ENCODE measurements around the gene AASDH.

DNA sequence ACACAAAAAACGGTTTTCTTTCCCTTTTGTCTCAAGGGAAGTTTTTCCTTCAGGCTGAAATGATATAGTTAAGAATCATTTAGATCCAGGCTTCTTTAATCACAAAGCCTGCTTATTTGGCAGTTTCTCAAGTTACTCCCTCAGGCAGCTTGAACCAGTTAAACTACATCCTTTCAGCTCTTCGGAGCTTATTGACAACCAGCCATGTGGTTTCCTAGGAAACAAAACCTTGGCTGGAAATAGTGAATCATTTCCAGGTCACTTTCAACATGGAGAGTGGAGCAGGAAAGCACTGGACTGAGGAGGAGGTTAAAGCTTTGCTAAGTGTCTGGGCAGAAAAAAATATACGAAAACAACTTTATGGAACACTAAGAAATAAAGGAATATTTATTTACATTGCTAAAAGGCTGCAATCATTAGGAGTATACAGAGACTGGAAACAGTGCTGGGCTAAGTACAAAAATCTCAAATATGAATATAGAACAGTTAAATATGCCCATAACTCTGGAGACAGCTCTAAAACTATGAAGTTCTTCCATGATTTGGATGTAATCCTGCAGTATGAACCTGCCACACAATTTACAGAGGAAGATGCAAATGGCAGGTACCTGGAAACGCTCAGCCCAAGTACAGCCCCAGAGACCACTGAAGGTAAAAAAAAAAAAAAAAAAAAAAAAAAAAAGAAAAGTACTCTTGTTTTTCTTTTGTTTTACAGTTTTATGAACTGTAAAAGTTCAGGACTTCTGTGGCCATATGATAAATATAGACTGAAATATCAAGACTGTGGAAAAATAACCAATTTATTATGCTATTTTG, 23.2 kb upstream of the AASDH start:
- peak; percentile 74 for TF ChIP-seq YY1 (IDR thresholded peaks at IDR 0.05; ENCODE audit: low read depth)
- TF ChIP-seq CEBPB (IDR thresholded peaks at IDR 0.05) = no peak
- TF ChIP-seq, protein P1, sequence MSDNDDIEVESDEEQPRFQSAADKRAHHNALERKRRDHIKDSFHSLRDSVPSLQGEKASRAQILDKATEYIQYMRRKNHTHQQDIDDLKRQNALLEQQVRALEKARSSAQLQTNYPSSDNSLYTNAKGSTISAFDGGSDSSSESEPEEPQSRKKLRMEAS (IDR thresholded peaks at IDR 0.05) = peak; percentile 37; the same call in 1 of the 2 replicates
- TF ChIP-seq, protein P2, sequence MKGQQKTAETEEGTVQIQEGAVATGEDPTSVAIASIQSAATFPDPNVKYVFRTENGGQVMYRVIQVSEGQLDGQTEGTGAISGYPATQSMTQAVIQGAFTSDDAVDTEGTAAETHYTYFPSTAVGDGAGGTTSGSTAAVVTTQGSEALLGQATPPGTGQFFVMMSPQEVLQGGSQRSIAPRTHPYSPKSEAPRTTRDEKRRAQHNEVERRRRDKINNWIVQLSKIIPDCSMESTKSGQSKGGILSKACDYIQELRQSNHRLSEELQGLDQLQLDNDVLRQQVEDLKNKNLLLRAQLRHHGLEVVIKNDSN (IDR thresholded peaks at IDR 0.05) = no peak
- TF ChIP-seq EGR1 (IDR thresholded peaks at IDR 0.05) = no peak
- no peak for TF ChIP-seq TAF1 (IDR thresholded peaks at IDR 0.05; ENCODE audit: low read depth)
- TF ChIP-seq TEAD4 (IDR thresholded peaks at IDR 0.05) = no peak
- TF ChIP-seq, protein P3, sequence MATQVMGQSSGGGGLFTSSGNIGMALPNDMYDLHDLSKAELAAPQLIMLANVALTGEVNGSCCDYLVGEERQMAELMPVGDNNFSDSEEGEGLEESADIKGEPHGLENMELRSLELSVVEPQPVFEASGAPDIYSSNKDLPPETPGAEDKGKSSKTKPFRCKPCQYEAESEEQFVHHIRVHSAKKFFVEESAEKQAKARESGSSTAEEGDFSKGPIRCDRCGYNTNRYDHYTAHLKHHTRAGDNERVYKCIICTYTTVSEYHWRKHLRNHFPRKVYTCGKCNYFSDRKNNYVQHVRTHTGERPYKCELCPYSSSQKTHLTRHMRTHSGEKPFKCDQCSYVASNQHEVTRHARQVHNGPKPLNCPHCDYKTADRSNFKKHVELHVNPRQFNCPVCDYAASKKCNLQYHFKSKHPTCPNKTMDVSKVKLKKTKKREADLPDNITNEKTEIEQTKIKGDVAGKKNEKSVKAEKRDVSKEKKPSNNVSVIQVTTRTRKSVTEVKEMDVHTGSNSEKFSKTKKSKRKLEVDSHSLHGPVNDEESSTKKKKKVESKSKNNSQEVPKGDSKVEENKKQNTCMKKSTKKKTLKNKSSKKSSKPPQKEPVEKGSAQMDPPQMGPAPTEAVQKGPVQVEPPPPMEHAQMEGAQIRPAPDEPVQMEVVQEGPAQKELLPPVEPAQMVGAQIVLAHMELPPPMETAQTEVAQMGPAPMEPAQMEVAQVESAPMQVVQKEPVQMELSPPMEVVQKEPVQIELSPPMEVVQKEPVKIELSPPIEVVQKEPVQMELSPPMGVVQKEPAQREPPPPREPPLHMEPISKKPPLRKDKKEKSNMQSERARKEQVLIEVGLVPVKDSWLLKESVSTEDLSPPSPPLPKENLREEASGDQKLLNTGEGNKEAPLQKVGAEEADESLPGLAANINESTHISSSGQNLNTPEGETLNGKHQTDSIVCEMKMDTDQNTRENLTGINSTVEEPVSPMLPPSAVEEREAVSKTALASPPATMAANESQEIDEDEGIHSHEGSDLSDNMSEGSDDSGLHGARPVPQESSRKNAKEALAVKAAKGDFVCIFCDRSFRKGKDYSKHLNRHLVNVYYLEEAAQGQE (IDR thresholded peaks at IDR 0.05; ENCODE audit: low read depth) = no peak
- TF ChIP-seq CREB1 (IDR thresholded peaks at IDR 0.05; ENCODE audit: low read depth) = no peak

All from Ishikawa (cell line).